Stimulated activated CD8-positive, alpha-beta memory T cell treated with anti-CD3 and anti-CD28 coated beads, Interleukin-12 subunit alpha, Interleukin-12 subunit beta, amount 100 ng/mL, for 4 hours (primary cell): ENCODE data around the gene XKR3.
"Not testable (repeated sequence)": the region's sequence is repeated elsewhere in the genome, so short reads cannot be mapped to it uniquely, and the experiment has no call there.

ENCODE experiments used
- DNase-seq: peaks from one replicate; pipeline ENCODE4 v3.0.0-alpha.2; 2020; ENCODE audit warnings: low read depth

Gene XKR3

GRCh38 chr22:16747266-16748159 lies 77.7 kb downstream of the XKR3 start:
- DNase-seq: not testable (repeated sequence)

GRCh38 chr22:16734271-16734670 lies 90.9 kb downstream of the XKR3 start:
- DNase-seq: not testable (repeated sequence)
